ENCODE data around the gene SUZ12. TPM values are rescaled to one million over a fixed set of nuclear protein-coding genes. Genes with fewer than 3 reads are reported as not detected.
A peak's percentile ranks its signal among the peaks of the same experiment; 100 is the strongest.
"Not testable (repeated sequence)": the region's sequence is repeated elsewhere in the genome, so short reads cannot be mapped to it uniquely, and the experiment has no call there.

The SUZ12 gene
- total RNA-seq, 4 donors from 2014 or later: 10.5 to 20.7 (median 15.9) TPM

DNA sequence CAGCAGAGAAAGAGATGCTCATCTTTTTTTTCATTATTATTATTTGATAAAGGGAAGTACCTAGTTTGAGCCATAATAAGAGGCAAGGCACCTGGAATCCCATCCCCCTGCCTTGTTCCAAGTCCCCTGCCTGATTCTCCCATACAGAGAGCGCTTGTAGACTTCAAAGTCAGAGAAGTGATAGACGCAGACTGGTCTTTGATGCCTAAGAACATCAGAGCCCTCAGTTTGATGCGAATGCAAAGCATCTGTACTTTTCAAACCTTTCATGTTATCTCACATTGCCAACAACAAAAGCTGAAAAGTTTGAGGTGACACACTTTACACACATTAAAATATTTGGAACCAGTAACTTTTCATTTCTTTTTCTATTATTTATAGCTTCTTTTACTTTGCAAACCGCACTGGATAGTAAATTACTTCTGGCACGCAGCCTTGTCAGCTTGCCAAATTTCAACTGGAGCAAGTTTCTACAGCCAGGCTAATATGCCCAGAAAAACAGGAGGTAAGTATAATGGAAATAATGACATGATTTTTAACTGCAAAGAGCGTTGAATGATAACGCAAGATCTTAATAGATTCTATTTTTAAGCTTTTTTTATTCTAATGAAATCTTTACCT lies 29.4 kb upstream of the SUZ12 start:
- TF ChIP-seq POLR2A (IDR thresholded peaks at IDR 0.05): no peak
- TF ChIP-seq, protein P1, sequence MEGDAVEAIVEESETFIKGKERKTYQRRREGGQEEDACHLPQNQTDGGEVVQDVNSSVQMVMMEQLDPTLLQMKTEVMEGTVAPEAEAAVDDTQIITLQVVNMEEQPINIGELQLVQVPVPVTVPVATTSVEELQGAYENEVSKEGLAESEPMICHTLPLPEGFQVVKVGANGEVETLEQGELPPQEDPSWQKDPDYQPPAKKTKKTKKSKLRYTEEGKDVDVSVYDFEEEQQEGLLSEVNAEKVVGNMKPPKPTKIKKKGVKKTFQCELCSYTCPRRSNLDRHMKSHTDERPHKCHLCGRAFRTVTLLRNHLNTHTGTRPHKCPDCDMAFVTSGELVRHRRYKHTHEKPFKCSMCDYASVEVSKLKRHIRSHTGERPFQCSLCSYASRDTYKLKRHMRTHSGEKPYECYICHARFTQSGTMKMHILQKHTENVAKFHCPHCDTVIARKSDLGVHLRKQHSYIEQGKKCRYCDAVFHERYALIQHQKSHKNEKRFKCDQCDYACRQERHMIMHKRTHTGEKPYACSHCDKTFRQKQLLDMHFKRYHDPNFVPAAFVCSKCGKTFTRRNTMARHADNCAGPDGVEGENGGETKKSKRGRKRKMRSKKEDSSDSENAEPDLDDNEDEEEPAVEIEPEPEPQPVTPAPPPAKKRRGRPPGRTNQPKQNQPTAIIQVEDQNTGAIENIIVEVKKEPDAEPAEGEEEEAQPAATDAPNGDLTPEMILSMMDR (IDR thresholded peaks at IDR 0.05): no peak
- Histone ChIP-seq H3K4me1 (peaks cover 0 to 18% (median 7%) of the 10 kb centered on the region in 3 donors), H3K36me3 (no peaks in the 10 kb centered on the region), H3K27me3 (no peaks in the 10 kb centered on the region), H3K4me3 (no peak overlapping the region), H3K27ac (no peak overlapping the region), H3K9me3 (no peaks in the 10 kb centered on the region)
- intact Hi-C loops (cut with DNase I): no loop called here
- 1 to 11% methylated on average over 7 of the region's 7 CpGs for WGBS, 2 donors
- DNase-seq: no peak

DNA sequence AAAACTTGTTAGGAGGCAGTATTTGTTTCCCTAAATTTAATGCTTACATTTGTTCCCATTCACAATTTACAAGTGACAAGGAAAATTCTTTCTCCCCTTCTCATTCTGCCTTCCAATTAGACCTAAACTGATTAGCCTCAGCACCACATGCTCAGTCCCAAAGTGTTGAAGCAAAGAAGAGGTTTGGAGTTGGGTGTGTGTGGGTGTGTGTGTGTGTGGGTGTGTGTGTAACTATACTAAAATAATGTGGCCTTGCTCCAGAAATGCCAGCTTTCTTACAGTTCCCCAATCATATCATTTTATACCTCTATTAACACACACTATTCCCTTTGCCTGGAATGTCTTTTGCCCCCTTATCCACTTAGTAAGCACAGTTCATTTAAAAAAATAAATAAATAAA lies 28.4 kb upstream of the SUZ12 start:
- no peaks in the 10 kb centered on the region for H3K9me3 ChIP-seq
- peaks cover 0 to 18% (median 7%) of the 10 kb centered on the region in 3 donors for H3K4me1 ChIP-seq
- no peak overlapping the region for H3K4me3 ChIP-seq
- no peak for TF ChIP-seq POLR2A (IDR thresholded peaks at IDR 0.05)
- TF ChIP-seq, protein P1 (IDR thresholded peaks at IDR 0.05): no peak
- intact Hi-C loops (cut with DNase I): no loop called here
- DNase-seq: no peak
- no peaks in the 10 kb centered on the region for H3K27me3 ChIP-seq
- no peak overlapping the region for H3K27ac ChIP-seq
- no peaks in the 10 kb centered on the region for H3K36me3 ChIP-seq

DNA sequence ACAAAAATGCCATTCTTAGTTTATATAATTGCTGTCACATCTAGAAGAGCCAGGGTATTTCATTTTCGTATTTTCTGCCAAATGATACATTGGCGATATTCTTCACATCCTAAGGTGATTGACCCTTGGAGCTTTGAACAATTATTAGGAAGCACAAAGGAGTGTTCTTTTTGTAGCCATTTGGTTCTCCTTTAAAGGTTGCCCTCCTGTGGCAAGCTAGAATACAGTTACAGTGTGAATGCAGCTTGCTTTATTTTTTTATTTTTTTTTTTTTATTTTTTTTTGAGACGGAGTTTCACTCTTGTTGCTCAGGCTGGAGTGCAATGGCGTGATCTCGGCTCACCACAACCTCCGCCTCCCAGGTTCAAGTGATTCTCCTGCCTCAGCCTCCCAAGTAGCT lies 24.1 kb upstream of the SUZ12 start:
- H3K4me1 ChIP-seq: peaks cover 2 to 21% (median 6%) of the 10 kb centered on the region in 3 donors
- H3K4me3 ChIP-seq; H3K9me3 ChIP-seq; H3K36me3 ChIP-seq; intact Hi-C loops (cut with DNase I); H3K27ac ChIP-seq; DNase-seq: not testable (repeated sequence)
- peaks cover 0 to 26% (median 2%) of the 10 kb centered on the region in 4 donors for H3K27me3 ChIP-seq
- 38 to 55% methylated on average over 6 of the region's 6 CpGs for WGBS, 2 donors

DNA sequence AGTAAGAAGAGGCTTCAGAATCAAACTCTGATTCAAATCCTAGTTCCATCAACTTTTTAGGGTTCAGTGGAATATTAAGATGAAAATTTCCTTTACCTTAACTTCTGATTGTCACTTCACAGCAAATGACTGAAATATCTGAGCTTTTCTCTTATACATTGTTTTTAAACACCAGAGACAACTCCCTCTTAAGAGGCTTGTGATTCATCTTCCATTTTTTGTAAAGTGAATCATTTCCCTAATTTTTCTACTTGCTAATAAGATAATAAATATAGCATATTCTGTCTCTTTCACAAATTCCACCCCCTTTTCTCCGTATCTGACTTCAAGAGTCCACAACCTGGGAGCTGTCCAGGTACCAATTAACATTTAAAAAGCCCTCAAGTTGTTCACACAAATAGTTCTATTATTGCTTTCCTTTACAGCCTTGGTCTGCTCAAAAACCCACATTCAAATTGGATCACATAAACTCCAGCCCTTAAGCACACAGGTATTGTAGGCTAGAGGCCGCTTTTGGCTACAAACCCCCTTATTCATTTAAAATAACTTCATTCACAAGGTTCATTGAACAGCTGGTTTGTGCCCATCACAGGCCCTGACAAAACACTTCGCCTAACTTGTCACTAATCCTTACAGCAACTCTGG lies 21.2 kb upstream of the SUZ12 start:
- Histone ChIP-seq H3K9me3 (no peaks in the 10 kb centered on the region), H3K36me3 (no peaks in the 10 kb centered on the region), H3K27me3 (peaks cover 0 to 45% (median 2%) of the 10 kb centered on the region in 4 donors), H3K4me3 (no peak overlapping the region), H3K4me1 (peaks cover 0 to 11% (median 6%) of the 10 kb centered on the region in 3 donors), H3K27ac (no peak overlapping the region)
- WGBS, 2 donors: 79 to 90% methylated on average over 3 of the region's 3 CpGs
- intact Hi-C loops (cut with DNase I): no loop called here
- no peak for DNase-seq
- TF ChIP-seq, protein P1 (IDR thresholded peaks at IDR 0.05): no peak
- TF ChIP-seq POLR2A (IDR thresholded peaks at IDR 0.05): no peak

DNA sequence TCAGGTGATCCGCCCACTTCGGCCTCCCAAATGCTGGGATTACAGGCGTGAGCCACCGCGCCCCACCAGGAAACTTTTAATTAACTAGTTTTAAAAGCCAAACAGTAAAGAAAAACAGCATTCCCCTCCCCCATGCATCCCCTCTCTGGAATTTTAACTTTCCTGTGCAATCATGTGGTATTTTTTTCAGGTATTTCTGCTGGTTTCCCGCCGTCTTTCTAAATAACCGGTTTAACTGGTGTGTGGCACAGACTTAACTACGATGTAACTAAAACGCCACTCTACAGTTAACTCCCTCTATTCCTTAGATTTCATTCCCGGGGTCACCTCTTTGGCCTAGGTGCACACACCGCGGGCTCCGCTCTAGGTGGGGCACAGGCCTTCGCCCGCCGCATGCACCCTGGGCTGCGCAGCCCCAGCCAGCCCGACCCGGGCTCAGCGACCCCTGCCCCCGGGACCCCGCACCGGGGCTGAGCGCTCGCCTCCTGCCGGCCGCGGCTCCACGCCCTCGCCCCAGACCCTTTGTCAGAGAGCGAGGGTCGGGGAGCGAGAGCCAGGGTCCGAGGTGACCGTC lies 20.2 kb upstream of the SUZ12 start:
- peaks cover 0 to 11% (median 6%) of the 10 kb centered on the region in 3 donors for H3K4me1 ChIP-seq
- 50 to 81% methylated on average over 10 to 12 of the region's 36 CpGs for WGBS, 2 donors
- intact Hi-C loops (cut with DNase I): no loop called here
- TF ChIP-seq POLR2A (IDR thresholded peaks at IDR 0.05): no peak
- TF ChIP-seq, protein P1 (IDR thresholded peaks at IDR 0.05): no peak
- peak overlapping the region; percentile 17 to 39 (median 25) for H3K4me3 ChIP-seq
- DNase-seq: no peak
- H3K27ac ChIP-seq: no peak overlapping the region
- no peaks in the 10 kb centered on the region for H3K9me3 ChIP-seq
- H3K36me3 ChIP-seq: no peaks in the 10 kb centered on the region
- peaks cover 0 to 45% (median 2%) of the 10 kb centered on the region in 4 donors for H3K27me3 ChIP-seq

Data from esophagus squamous epithelium (tissue), 5 donors.